Measurements from ENCODE around the gene MTRFR.
A peak's percentile ranks its signal among the peaks of the same experiment; 100 is the strongest.

MTRFR gene

DNA sequence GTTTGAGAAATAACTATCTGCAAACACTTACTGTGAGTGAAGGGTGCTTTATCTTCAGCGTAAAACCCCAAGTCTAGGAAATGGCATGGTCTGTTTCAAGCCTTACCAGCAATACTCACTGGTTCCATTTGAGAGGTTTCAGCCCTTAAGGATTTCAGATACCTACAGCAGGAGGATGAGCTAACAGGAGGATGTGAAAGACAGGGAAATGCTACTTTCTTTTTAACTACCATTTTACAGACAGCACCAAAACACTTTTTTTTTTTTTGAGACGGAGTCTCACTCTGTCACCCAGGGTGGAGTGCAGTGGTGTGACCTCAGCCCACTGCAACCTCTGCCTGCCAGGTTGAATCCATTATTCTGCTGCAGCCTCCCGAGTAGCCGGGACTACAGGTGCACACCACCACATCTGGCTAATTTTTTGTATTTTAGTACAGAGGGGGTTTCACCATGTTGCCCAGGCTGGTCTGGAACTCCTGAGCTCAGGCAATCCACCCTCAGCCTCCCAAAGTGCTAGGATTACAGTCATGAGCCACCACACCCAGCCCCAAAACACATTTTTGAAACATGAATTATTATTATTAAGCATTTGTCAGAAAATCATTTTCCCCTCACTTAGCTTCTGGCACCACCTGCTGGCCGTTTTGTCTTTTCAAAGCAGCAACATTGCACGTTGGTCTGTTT lies 4.6 kb downstream of the MTRFR start:
- POLR2A ChIA-PET, result interaction anchor here (0.7 to 1.5 kb wide), 2 partner anchors 146 to 190 kb away, joined by 3 to 4 read pairs; partner anchors contain the start of gene KMT5A
- CTCF ChIA-PET, result interaction anchor here (0.8 to 4.0 kb wide), 51 partner anchors 10 to 378 kb away, joined by 3 to 57 read pairs (median 4); partner anchors contain the start of genes ARL6IP4 and OGFOD2
- DNase-seq (ENCODE audit: extremely low spot score), result peak; percentile 49
- TF ChIP-seq, protein P1, sequence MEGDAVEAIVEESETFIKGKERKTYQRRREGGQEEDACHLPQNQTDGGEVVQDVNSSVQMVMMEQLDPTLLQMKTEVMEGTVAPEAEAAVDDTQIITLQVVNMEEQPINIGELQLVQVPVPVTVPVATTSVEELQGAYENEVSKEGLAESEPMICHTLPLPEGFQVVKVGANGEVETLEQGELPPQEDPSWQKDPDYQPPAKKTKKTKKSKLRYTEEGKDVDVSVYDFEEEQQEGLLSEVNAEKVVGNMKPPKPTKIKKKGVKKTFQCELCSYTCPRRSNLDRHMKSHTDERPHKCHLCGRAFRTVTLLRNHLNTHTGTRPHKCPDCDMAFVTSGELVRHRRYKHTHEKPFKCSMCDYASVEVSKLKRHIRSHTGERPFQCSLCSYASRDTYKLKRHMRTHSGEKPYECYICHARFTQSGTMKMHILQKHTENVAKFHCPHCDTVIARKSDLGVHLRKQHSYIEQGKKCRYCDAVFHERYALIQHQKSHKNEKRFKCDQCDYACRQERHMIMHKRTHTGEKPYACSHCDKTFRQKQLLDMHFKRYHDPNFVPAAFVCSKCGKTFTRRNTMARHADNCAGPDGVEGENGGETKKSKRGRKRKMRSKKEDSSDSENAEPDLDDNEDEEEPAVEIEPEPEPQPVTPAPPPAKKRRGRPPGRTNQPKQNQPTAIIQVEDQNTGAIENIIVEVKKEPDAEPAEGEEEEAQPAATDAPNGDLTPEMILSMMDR (IDR thresholded peaks at IDR 0.05; ENCODE audit: control extremely low read depth, extremely low read depth, low read depth, missing control alignments), result peak; percentile 75

DNA sequence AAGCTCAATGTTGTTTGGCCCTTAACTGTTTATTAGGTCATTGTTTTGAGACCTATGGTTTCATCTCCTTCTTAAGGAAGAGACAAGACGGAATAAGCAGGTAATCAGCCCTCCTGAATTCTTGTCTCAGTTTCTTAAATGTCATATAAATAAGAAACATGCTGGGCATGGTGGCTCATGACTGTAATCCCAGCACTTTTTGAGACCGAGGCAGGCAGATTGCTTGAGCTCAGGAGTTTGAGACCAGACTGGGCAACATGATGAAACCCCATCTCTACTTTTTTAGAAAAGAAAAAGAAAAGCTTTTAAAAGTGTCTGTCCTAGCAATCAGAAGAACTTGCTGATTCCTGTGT lies 5.1 kb downstream of the MTRFR start:
- CTCF ChIA-PET, result interaction anchor here (0.8 to 4.0 kb wide), 49 partner anchors 9 to 379 kb away, joined by 3 to 57 read pairs (median 4); partner anchors contain the start of genes ARL6IP4 and OGFOD2
- TF ChIP-seq, protein P1 (IDR thresholded peaks at IDR 0.05; ENCODE audit: control extremely low read depth, extremely low read depth, low read depth, missing control alignments), result no peak
- POLR2A ChIA-PET, result interaction anchor here (1.5 kb wide), 1 partner anchor 146 kb away, joined by 3 read pairs; the partner anchor contains the start of gene KMT5A
- DNase-seq (ENCODE audit: extremely low spot score), result no peak

- CTCF ChIA-PET, result interaction anchor here (0.6 to 4.0 kb wide), 31 partner anchors 8 to 379 kb away, joined by 3 to 57 read pairs (median 5); partner anchors contain the start of genes ARL6IP4 and OGFOD2
These were observed 5.7 kb downstream of the MTRFR start for GRCh38 chr12:123238961-123239360.

DNA sequence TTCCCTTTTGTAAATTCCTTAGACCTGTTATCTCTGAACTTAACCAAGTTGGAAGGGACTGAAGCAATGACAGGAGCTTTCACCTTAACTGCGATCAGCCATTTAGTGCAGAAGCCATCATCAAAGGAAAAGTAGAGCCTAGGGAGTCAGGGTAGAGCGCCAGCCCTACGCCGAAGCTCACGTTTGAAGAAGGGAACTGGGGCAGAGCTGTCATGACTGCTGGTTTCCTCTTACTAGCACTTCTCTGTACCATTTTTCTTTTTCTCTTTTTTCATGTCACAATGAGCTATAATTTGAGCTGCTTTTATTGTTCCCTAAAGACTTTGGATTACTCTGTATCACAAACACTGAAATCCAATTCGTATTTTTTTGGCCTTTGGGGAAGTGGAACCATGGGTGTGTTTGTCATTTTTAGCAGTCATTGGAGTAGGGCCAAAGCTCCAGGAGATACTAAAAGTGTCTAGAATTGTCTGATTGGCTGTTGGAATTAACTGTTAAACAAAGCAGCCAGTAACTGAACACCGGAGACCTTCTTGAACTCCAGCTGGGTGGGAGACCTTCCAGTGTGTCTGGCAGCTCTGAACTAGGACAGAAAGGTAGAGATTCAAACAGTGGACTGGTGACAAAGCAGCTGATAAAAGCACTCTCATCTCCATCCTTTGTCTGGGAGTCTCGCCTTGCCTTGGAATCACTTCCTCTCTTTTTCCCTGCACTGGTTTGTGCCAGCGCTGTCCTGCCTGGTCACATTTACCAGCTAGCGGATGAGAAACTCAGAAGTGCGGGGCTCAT lies 9.1 kb downstream of the MTRFR start:
- ChIA-PET CTCF (interaction anchor here (0.7 to 1.7 kb wide), 8 partner anchors 9 to 381 kb away, joined by 3 to 5 read pairs (median 3); partner anchors contain the start of genes MPHOSPH9 and MTRFR), POLR2A (interaction anchor here (0.6 to 3.9 kb wide), 2 partner anchors 9 to 218 kb away, joined by 3 to 27 read pairs; partner anchors contain the start of genes MPHOSPH9 and MTRFR)
- DNase-seq (ENCODE audit: extremely low spot score), result no peak
- TF ChIP-seq, protein P1 (IDR thresholded peaks at IDR 0.05; ENCODE audit: control extremely low read depth, extremely low read depth, low read depth, missing control alignments), result no peak

More at GRCh38 chr12:123238961-123239360, 5.7 kb downstream of the MTRFR start:
- TF ChIP-seq, protein P1 (IDR thresholded peaks at IDR 0.05; ENCODE audit: control extremely low read depth, extremely low read depth, low read depth, missing control alignments), result no peak
- POLR2A ChIA-PET, result interaction anchor here (0.6 kb wide), 1 partner anchor 341 kb away, joined by 3 read pairs; no protein-coding TSS in a partner anchor
- no peak for DNase-seq (ENCODE audit: extremely low spot score)

GRCh38 chr12:123243671-123244262 lies 10.5 kb downstream of the MTRFR start:
- DNase-seq (ENCODE audit: extremely low spot score), result no peak
- ChIA-PET CTCF (interaction anchor here (1.9 kb wide), 1 partner anchor 25 kb away, joined by 6 read pairs; no protein-coding TSS in a partner anchor), POLR2A (interaction anchor here (0.7 to 3.9 kb wide), 2 partner anchors 11 to 297 kb away, joined by 3 to 27 read pairs; partner anchors contain the start of genes MPHOSPH9 and MTRFR)
- TF ChIP-seq, protein P1 (IDR thresholded peaks at IDR 0.05; ENCODE audit: control extremely low read depth, extremely low read depth, low read depth, missing control alignments), result no peak

Measured in GM10248 (cell line).